ENCODE measurements around the gene TBX21.

The TBX21 gene

DNA sequence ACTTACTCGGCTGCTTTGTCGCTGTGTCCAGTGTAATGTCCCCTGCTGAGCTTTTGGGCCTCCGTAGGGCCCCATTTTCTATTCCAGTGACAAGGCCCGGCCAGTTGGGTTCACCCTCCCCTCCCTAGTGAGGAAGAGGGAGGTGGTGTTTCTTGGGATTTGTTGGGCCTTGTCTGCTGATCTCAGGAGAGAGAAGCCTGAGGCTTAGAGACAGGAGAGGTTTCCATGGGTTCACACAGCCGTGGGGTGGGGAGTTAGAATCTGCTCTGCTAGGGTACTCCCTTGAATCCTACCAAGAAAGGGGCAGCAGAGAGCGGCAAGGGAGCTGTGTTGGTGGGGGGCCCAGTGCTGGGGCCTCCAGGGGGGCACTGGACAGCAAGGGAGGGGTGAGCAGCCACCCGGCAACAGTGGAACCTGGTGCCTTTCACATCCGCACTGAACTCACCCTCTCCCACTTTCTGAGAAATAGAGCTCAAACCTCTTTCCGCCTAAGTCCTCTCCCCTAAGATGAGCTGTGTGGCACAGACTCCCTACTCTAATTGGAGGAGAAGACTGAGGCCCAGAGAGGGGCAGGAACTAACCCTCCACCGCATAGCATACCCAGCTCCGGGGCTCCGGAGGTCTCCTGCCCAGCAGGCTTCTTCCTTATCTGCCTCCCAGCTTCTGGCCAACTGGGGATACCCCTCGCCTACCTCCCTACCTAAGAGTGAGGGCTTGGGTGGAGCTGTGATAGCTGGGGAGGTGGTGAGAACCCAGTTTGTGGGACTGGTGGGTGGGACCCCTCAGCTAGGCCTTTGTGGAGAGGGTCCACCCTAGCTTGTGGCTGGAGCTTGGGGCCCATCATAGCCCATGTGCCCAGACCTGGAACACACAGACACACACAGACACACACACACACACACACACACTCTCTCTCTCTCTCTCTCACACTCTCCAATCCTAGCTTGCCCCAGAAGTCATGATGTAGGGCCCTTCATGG, 32.3 kb upstream of the TBX21 start:
- no peak for DNase-seq (ENCODE audit: low spot score)

GRCh38 chr17:47701608-47702007, 31.4 kb upstream of the TBX21 start:
- no peak for DNase-seq (ENCODE audit: low spot score)
- TF ChIP-seq CTCF (IDR thresholded peaks at IDR 0.05; ENCODE audit: extremely low read depth, missing control alignments), result no peak

More for the DNA sequence above, 32.3 kb upstream of the TBX21 start:
- no peak for TF ChIP-seq CTCF (IDR thresholded peaks at IDR 0.05; ENCODE audit: extremely low read depth, missing control alignments)

DNA sequence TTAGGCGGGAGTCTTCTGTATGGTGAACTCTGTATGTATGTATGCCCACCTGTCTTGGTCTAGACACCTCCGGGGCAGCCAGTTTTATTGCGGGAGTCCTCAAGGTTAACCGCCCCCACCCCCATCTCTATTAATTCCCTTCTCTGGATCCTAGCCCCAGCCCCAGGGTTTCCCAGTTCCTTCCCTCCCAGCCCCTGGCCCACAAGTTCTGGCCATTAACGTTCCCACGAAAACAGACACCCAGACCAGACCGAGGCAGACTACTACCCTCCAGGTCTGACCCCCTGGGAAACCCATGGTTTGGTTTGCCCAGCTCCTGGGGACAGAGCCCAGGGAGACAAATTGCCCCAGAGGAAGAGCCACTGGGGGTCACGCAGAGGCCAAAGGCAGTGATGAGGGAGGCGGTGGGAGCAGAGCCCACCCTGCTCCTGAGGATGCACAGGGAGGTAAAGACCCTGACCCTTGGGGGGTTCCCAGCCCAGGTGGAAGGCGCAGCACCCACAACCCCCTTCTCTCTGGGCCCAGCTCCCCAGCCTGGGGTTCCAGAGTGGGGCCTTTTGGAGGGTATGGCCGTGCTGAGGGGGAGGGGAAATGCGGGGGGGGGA, 30.5 kb upstream of the TBX21 start:
- no peak for DNase-seq (ENCODE audit: low spot score)
- TF ChIP-seq CTCF (IDR thresholded peaks at IDR 0.05; ENCODE audit: extremely low read depth, missing control alignments), result no peak

DNA sequence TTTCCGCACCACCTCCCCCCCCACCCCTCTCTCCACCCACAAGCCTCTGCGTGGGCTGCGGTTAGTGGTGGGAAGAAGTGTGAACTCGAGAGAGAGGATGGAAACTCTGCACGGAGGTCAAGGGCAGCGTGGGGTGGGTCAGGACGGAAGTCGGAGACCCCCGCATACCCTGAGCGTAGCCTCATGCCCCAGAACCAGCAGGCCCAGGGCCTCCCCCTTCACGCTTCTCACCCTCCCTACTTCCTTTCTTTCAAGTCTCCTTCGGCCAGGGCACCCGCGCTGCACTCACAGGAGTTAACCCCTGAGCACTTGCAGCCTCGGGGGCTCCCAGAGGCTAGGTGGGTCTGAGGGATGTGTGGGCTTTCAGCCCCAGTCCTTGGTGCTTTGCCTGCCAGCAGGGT, 29.8 kb upstream of the TBX21 start:
- peak; percentile 65 for DNase-seq (ENCODE audit: low spot score)
- TF ChIP-seq CTCF (IDR thresholded peaks at IDR 0.05; ENCODE audit: extremely low read depth, missing control alignments), result no peak

DNA sequence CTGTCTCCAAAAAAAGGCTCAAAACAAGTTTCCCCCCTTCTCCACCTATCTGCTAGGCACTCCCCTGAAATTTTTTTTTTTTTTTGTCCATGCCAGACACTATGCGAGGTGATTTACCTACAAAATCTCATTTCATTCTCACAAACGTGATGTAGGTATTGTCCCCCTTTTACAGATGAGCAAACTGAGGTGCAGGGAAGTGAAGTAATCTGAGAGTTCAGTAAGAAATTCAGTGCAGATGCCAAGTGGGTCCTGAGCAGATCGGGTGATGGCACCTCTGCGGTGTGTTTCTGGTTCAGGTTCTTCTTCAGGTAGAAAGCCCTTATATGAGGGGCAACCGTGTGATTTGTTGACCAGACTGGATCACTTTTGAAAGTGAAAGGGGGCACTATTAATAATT, 29.4 kb upstream of the TBX21 start:
- no peak for TF ChIP-seq CTCF (IDR thresholded peaks at IDR 0.05; ENCODE audit: extremely low read depth, missing control alignments)
- DNase-seq (ENCODE audit: low spot score), result peak; percentile 20

GRCh38 chr17:47704116-47704515, 28.9 kb upstream of the TBX21 start:
- DNase-seq (ENCODE audit: low spot score), result peak; percentile 49
- no peak for TF ChIP-seq CTCF (IDR thresholded peaks at IDR 0.05; ENCODE audit: extremely low read depth, missing control alignments)

DNA sequence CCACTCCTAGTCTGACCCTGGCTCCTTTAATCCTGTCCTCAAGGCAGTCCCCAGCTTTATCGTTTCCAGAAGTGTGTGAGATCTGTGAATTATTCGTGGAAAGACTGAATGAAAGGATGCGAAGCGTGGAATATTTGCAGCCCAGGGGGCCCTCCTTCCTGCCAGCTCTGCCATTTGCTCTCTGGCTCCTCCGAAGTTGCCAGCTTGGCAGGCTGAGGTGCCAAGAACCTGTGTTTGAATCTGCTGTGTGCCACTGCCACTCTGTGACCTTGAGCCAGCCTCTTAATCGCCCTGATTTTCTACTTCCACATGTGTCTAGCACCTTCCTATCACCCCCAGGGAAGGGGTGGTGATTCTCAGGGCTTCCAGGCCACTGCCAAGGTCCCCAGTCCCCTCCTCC, 28.3 kb upstream of the TBX21 start:
- no peak for DNase-seq (ENCODE audit: low spot score)
- TF ChIP-seq CTCF (IDR thresholded peaks at IDR 0.05; ENCODE audit: extremely low read depth, missing control alignments), result no peak

All from GM20000 (cell line).